ENCODE results near the gene SLC43A3. TPM values are rescaled to one million over a fixed set of nuclear protein-coding genes. Genes with fewer than 3 reads are reported as not detected.

The SLC43A3 gene
- total and polyA plus RNA-seq, 9 of the 15 experiments (the other 6 are each of a cell fraction or from before 2014, with no cell fraction given): 63.7 to 281 (median 139) TPM

DNA sequence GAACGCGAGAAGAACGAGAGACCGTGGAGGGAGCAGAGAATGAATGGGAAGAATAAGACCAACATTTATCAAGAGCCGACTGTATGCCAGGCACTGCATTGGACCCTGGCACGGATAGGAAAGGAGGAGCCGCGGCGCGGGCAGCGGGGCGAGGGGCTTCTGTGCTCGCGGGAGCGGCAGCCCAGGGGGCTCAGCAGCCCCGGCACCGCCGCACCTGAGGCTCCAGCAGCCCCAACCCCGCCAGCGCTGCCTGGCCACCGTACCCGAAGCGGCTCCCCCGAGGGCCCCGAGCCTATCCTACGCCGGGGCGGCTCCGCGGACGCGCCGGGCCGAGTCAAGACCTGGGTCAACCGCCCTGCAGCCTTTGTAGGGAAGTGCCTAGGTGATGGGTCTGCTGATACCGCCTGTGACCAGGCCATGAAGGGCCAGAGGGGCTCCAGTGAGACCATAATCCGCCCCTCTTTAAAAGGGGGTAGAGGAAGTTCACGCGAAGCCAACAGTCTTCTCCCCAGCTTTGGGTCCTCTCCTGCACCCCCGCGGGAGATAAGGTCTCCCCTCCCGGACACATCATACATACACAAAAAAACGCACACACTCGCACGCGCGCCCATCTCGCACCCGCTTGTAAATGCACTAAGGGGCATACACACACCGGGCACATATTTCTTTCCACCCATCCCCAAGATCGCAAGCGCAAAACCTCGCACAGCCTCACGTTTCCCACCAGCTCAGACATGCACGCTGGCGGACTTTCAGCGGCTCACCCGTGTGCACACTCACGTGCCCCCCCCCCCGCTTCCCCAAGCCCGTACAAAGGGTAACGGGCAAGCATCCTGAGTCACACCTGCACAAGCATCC lies 32.5 kb upstream of the SLC43A3 start (continued):
- TF ChIP-seq ZBTB40 (IDR thresholded peaks at IDR 0.05): 0 out of 2 replicates have a peak, but pooled peaks have one; percentile 2
- no peak for TF ChIP-seq ZBTB40 (CRISPR knock-in tag; IDR thresholded peaks at IDR 0.05)
- TF ChIP-seq TEAD2 (tag; IDR thresholded peaks at IDR 0.05): no peak
- TF ChIP-seq NCOA6 (IDR thresholded peaks at IDR 0.05): no peak
- no peak for TF ChIP-seq ZNF124 (CRISPR knock-in tag; IDR thresholded peaks at IDR 0.05)
- TF ChIP-seq MTA1 (IDR thresholded peaks at IDR 0.05; ENCODE audit: borderline replicate concordance): no peak
- peak; percentile 94 for TF ChIP-seq BHLHE40 (IDR thresholded peaks at IDR 0.05; ENCODE audit: low read length)
- no peak for TF ChIP-seq CBX2 (IDR thresholded peaks at IDR 0.05; ENCODE audit: insufficient read depth, low read length, poor library complexity, severe bottlenecking)
- TF ChIP-seq SRSF9 (IDR thresholded peaks at IDR 0.05; ENCODE audit: borderline replicate concordance, low read depth, low read length): no peak
- TF ChIP-seq DNMT1 (IDR thresholded peaks at IDR 0.05): no peak
- TF ChIP-seq ZNF740 (CRISPR knock-in tag; IDR thresholded peaks at IDR 0.05): peak; percentile 51; the same call in 1 of the 2 replicates
- no peak for TF ChIP-seq ZNF740 (tag; IDR thresholded peaks at IDR 0.05)
- TF ChIP-seq, protein P1, sequence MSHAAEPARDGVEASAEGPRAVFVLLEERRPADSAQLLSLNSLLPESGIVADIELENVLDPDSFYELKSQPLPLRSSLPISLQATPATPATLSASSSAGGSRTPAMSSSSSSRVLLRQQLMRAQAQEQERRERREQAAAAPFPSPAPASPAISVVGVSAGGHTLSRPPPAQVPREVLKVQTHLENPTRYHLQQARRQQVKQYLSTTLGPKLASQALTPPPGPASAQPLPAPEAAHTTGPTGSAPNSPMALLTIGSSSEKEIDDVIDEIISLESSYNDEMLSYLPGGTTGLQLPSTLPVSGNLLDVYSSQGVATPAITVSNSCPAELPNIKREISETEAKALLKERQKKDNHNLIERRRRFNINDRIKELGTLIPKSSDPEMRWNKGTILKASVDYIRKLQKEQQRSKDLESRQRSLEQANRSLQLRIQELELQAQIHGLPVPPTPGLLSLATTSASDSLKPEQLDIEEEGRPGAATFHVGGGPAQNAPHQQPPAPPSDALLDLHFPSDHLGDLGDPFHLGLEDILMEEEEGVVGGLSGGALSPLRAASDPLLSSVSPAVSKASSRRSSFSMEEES (CRISPR knock-in tag; IDR thresholded peaks at IDR 0.05): no peak

All from K562 (cell line).